ENCODE data around the gene C1orf105.

Gene C1orf105

DNA sequence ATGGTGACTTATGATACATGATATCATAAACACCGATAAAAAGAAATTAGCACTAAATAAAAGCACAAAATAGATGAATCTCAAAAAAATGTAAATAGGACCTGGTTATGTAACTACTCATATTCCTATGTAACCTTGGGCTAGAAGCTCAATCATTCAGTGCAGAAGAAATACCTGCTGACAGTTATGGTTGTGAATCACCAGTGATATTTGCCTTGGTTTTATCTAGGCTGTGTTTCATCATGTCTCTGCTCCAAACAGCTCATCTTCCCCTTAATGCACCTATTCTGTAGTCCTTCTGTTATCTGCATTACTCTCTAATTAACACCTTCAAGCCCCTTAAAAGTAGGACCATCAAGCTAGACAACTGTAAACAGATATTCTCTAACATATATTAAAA is 39.7 kb downstream of the C1orf105 start:
- H3K4me3 ChIP-seq (ENCODE audit: low read depth, low read length) = no peak overlapping the region
- no peak for DNase-seq (ENCODE audit: low read depth)
- TF ChIP-seq, protein P1, sequence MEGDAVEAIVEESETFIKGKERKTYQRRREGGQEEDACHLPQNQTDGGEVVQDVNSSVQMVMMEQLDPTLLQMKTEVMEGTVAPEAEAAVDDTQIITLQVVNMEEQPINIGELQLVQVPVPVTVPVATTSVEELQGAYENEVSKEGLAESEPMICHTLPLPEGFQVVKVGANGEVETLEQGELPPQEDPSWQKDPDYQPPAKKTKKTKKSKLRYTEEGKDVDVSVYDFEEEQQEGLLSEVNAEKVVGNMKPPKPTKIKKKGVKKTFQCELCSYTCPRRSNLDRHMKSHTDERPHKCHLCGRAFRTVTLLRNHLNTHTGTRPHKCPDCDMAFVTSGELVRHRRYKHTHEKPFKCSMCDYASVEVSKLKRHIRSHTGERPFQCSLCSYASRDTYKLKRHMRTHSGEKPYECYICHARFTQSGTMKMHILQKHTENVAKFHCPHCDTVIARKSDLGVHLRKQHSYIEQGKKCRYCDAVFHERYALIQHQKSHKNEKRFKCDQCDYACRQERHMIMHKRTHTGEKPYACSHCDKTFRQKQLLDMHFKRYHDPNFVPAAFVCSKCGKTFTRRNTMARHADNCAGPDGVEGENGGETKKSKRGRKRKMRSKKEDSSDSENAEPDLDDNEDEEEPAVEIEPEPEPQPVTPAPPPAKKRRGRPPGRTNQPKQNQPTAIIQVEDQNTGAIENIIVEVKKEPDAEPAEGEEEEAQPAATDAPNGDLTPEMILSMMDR (IDR thresholded peaks at IDR 0.05; ENCODE audit: insufficient read depth, low read depth, low read length, missing control alignments) = no peak

DNA sequence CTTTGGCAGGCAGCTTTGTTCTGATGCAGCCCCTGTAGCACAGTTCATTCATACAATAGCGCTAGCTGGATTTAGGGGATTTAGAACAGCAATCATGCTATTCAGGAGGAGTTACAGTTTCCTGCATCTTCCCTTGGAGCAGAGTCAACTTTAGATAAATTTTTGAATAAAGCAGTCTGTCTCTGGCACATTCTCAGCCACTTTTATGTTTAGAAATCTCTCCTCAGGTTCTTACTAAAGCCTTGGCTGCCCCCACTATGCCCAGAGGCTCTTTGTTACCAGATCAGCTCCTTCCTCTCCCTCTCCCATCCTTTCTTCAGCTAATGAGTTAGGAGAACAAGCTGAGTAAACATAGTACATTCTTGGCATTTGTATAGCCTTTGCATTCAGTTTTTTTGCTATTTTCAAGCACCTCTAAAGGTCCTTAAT is 40.4 kb downstream of the C1orf105 start:
- H3K4me3 ChIP-seq (ENCODE audit: low read depth, low read length) = no peak overlapping the region
- TF ChIP-seq, protein P1 (IDR thresholded peaks at IDR 0.05; ENCODE audit: insufficient read depth, low read depth, low read length, missing control alignments) = no peak
- no peak for DNase-seq (ENCODE audit: low read depth)

DNA sequence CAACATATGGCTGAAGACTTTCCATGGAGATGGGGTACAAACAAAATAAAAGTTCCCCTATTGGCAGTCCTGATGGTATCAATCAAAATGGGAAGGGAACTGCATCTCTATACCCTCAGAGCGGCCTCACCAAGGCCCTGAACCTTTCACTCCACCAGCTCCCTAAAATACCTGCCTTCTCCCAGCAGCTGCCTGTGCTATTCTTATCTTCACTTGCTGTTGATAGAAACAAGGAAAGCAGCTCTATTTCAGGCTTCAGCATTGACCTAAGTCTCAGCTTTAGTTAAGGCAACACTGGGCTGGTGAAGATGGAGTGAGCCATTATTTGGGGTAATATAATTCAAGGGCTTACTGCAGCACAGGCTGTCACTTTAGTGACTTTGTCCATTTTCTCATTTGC is 45.1 kb downstream of the C1orf105 start:
- TF ChIP-seq, protein P1 (IDR thresholded peaks at IDR 0.05; ENCODE audit: insufficient read depth, low read depth, low read length, missing control alignments) = no peak
- no peak for DNase-seq (ENCODE audit: low read depth)

DNA sequence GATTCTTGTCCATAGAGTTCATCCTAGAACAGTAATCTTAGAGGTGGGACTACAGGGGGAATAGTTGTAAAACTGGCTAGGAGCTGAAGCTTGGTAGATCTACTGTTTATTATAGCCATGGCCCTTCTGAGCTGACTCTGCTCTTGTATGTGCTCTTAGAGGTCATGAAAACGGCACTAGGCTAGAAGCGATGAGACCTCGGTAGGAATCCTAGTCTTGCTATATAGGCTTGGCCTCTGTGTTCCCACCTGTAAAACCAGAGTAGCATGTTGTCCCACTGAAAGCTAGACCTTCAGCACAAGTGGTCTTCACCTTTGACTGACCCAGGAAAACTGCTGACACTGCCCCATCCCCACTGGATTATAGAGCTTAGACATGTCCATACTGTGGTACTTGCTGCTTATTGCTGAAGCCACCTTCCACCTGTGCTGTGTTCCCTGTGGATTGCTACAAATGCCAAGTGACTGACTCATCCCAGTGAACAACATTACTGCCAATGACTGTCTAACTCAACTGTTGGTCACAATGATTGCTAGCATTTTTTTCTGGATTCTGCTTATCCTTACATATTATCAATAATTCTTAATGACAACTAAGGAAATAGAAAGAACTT is 46.4 kb downstream of the C1orf105 start:
- TF ChIP-seq, protein P1 (IDR thresholded peaks at IDR 0.05; ENCODE audit: insufficient read depth, low read depth, low read length, missing control alignments) = no peak
- H3K4me3 ChIP-seq (ENCODE audit: low read depth, low read length) = no peak overlapping the region
- DNase-seq (ENCODE audit: low read depth) = no peak

More for the DNA sequence above, 45.1 kb downstream of the C1orf105 start:
- H3K4me3 ChIP-seq (ENCODE audit: low read depth, low read length) = no peak overlapping the region

DNA sequence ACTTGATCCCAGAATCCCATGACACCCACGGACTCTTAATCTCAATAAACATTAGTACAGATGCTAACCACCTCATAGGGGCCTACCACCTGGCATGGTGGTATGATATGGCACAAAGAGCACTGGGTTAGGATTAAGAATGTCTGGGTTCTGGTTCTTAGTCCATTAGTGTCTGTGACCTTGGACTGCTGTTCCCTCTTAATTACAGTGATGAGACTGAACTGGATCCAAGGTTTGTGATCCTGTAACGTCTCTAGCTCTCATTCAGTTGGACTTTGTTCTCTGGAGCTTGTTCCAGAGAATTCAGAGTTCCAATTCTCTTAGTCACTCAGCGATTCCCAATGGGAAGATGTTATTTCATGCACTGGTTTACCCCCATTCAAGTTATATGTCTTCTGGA is 47.0 kb downstream of the C1orf105 start:
- no peak overlapping the region for H3K4me3 ChIP-seq (ENCODE audit: low read depth, low read length)
- TF ChIP-seq, protein P1 (IDR thresholded peaks at IDR 0.05; ENCODE audit: insufficient read depth, low read depth, low read length, missing control alignments) = no peak
- no peak for DNase-seq (ENCODE audit: low read depth)

DNA sequence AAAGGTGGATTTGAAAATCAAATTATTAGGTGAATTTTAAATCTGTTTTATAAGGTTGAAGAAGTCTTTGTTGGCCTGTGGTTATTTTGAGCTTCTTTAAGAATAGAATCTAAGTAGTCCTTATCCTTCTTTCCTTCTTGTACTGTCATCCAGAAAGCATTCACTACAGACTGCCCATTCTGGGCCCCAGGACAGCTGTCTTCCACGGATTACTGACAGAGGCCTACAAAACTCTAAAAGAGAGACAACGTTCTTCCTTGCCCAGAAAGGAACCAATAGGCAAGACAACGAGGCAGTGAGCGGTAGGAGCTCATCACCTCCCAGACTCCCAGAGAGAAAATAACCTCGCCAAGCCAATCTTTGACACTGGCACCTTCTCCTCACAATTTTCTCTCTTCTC is 47.8 kb downstream of the C1orf105 start:
- TF ChIP-seq, protein P1 (IDR thresholded peaks at IDR 0.05; ENCODE audit: insufficient read depth, low read depth, low read length, missing control alignments) = no peak

DNA sequence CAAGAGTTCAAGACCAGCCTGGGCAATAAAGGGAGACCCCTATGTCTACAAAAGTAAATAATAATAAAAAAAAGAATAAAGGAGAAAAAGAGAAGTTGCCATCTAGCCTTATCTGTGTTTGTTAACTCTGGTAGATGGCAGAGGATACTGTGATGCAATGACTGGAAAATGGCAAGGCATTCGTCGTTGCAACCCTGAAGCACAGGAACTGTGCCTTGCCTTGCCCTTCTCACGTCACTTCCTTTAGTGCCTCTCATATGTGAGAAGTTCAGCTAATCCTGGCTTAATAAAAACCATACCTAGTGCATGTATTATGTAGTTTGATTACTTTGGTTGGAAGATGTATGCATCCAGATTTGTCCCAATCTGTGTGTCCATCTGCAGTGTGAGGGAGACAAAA is 49.2 kb downstream of the C1orf105 start:
- no peak overlapping the region for H3K4me3 ChIP-seq (ENCODE audit: low read depth, low read length)
- TF ChIP-seq, protein P1 (IDR thresholded peaks at IDR 0.05; ENCODE audit: insufficient read depth, low read depth, low read length, missing control alignments) = no peak
- DNase-seq (ENCODE audit: low read depth) = no peak

More for the DNA sequence above, 47.8 kb downstream of the C1orf105 start:
- DNase-seq (ENCODE audit: low read depth) = no peak
- H3K4me3 ChIP-seq (ENCODE audit: low read depth, low read length) = no peak overlapping the region

All from GM12865 (cell line).